Keratinocyte (primary cell): ENCODE data around the gene ITGB4.

ENCODE experiments used
- CTCF ChIP-seq, 3 experiments: IDR thresholded peaks in 1 of 3; conservative IDR thresholded peaks in 1 of 3; optimal IDR thresholded peaks in 1 of 3; 2 replicates in 2 of 3; 3 replicates in 1 of 3; pipeline versions ENCODE3 to v1.5.1; 2011; ENCODE audit warnings: low read length in 3 of 3, mild to moderate bottlenecking in 3 of 3, moderate library complexity in 2 of 3, control low read depth in 1 of 3, inconsistent platforms in 1 of 3; ENCODE audit not compliant: insufficient read depth in 2 of 3; ENCODE audit errors: extremely low read depth in 1 of 3
- EZH2 ChIP-seq: IDR thresholded peaks from one replicate; pipeline ENCODE4 v1.6.1; 2012; ENCODE audit warnings: inconsistent platforms, mild to moderate bottlenecking, low read length, moderate library complexity

- peak in 1 of 3 experiments; percentile 28 for TF ChIP-seq CTCF (optimal IDR thresholded peaks at IDR 0.05 in 1 of 3, IDR thresholded peaks at IDR 0.05 in 1 of 3, conservative IDR thresholded peaks at IDR 0.05 in 1 of 3; ENCODE audit: extremely low read depth in 1 of 3, insufficient read depth in 2 of 3, low read length in 3 of 3)
- no peak for TF ChIP-seq EZH2
These were observed 31.7 kb downstream of the ITGB4 start for GRCh38 chr17:75752802-75753513.
